Measurements from ENCODE around the gene KSR1. TPM values are rescaled to one million over a fixed set of nuclear protein-coding genes. Genes with fewer than 3 reads are reported as not detected.

Gene KSR1
- total and polyA plus RNA-seq, 9 of the 15 experiments (the other 6 are each of a cell fraction or from before 2014, with no cell fraction given) = 1.4 to 51.7 (median 18.4) TPM

DNA sequence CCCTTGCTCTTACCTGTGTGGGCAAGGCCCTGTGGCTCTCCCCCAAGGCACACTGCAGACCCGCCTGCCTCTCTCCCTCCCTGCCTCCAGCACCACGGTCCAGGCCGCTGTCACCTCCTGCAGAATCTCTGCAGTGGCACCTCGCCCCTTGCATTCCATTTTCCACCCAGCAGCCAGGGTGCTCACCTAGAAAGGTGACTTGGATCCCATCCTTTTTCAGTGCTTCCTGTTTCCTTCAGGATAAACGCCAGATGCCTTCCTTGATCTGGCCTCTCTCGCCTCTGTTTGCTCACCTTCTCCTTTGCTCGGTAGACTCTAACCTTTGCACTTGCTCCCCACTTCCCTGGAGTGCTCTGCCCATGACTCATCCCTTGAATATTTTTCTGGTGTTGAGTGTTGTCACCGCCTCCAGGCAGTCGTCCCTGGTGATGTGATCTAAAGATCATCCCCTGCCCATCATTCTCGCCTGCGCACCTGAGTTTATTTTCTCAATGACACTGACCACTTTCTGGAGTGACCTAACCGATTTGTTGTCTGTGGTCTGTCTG is 95.5 kb downstream of the KSR1 start:
- CTCF ChIA-PET (ENCODE audit: low intra/inter-chr PET ratio) = no interaction called here
- no peak for ATAC-seq
- Histone ChIP-seq H3K4me1 (replicated peaks in 1 of 2; ENCODE audit: control insufficient read depth in 2 of 2, insufficient read depth in 2 of 2, low read length in 2 of 2) (peaks cover 18 to 22% of the 10 kb centered on the region in 2 experiments), H3K27me3 (ENCODE audit: control insufficient read depth in 2 of 2, insufficient read depth in 2 of 2, low read length in 2 of 2) (no peaks in the 10 kb centered on the region), H3K36me3 (ENCODE audit: control insufficient read depth, insufficient read depth, low read length) (peaks cover 35% of the 10 kb centered on the region), H3K79me2 (ENCODE audit: control insufficient read depth, insufficient read depth, low read length) (peaks cover 28% of the 10 kb centered on the region), H2AFZ (ENCODE audit: low read depth, low read length) (no peak overlapping the region), H3K9me3 (replicated peaks; ENCODE audit: control insufficient read depth, insufficient read depth, low read depth, low read length) (no peaks in the 10 kb centered on the region), H3K27ac (ENCODE audit: extremely low read depth, low read depth, low read length) (no peak overlapping the region), H3K4me3 (no peak overlapping the region), H3K9me1 (ENCODE audit: control insufficient read depth, insufficient read depth, low read length) (peaks cover 3% of the 10 kb centered on the region), H3K4me2 (ENCODE audit: insufficient read depth, low read length) (no peak overlapping the region), H3K9ac (ENCODE audit: insufficient read depth in 1 of 2, low read depth in 2 of 2, low read length in 2 of 2) (peak overlapping the region in 1 of 2 experiments; percentile 76; a peak in 1 of 4 replicates), H4K20me1 (replicated peaks; ENCODE audit: control insufficient read depth, insufficient read depth, low read length) (peaks cover 5% of the 10 kb centered on the region)
- WGBS (ENCODE audit: insufficient coverage, low coverage, missing lambda C conversion rate) = 64% methylated on average over 12 of the region's 12 CpGs
- intact Hi-C loops (cut with micrococcal nuclease) (no loop called here), in situ Hi-C loops (cut with MboI) (no loop called here)
- POLR2A ChIA-PET = interaction anchor here (3.3 kb wide), 1 partner anchor 14 kb away, joined by 12 read pairs; no protein-coding TSS in a partner anchor
- peak; percentile 6 for FAIRE-seq
- TF ChIP-seq SMARCA5 (IDR thresholded peaks at IDR 0.05) = 0 out of 2 replicates have a peak, but pooled peaks have one; percentile 20
- TF ChIP-seq KLF10 (CRISPR knock-in tag; IDR thresholded peaks at IDR 0.05) = no peak
- TF ChIP-seq JUND (IDR thresholded peaks at IDR 0.05; ENCODE audit: borderline replicate concordance, low read depth, low read length) = peak; percentile 69
- TF ChIP-seq JUND (tag; IDR thresholded peaks at IDR 0.05; ENCODE audit: borderline replicate concordance, low read depth, low read length) = peak; percentile 24; the same call in 1 of the 3 replicates
- TF ChIP-seq RUNX1 (IDR thresholded peaks at IDR 0.05; ENCODE audit: low read depth) = no peak
- TF ChIP-seq BCOR (IDR thresholded peaks at IDR 0.05) = peak; percentile 19; the same call in 1 of the 2 replicates
- 0 out of 2 replicates have a peak, but pooled peaks have one; percentile 12 for TF ChIP-seq NR2C1 (IDR thresholded peaks at IDR 0.05)
- no peak for TF ChIP-seq NR2C1 (tag; IDR thresholded peaks at IDR 0.05)
- TF ChIP-seq ATF1 (CRISPR knock-in tag; IDR thresholded peaks at IDR 0.05) = no peak
- no peak for TF ChIP-seq ATF1 (tag; IDR thresholded peaks at IDR 0.05)
- peak; percentile 95 for TF ChIP-seq ZFP36 (IDR thresholded peaks at IDR 0.05; ENCODE audit: low read depth, low read length, partially characterized antibody)
- no peak for TF ChIP-seq EP300 (IDR thresholded peaks at IDR 0.05; ENCODE audit: low read length)
- TF ChIP-seq, protein P1, sequence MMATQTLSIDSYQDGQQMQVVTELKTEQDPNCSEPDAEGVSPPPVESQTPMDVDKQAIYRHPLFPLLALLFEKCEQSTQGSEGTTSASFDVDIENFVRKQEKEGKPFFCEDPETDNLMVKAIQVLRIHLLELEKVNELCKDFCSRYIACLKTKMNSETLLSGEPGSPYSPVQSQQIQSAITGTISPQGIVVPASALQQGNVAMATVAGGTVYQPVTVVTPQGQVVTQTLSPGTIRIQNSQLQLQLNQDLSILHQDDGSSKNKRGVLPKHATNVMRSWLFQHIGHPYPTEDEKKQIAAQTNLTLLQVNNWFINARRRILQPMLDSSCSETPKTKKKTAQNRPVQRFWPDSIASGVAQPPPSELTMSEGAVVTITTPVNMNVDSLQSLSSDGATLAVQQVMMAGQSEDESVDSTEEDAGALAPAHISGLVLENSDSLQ (IDR thresholded peaks at IDR 0.05) = peak; percentile 31; the same call in 1 of the 2 replicates
- peak in 2 of 4 experiments; percentile 47 to 52 for DNase-seq (ENCODE audit: extremely low read depth in 1 of 4, low spot score in 3 of 4)
- BruUV-seq (replicated peaks) = no TSS peak
